Measurements from ENCODE around the gene PTPRCAP. TPM values are rescaled to one million over a fixed set of nuclear protein-coding genes. Genes with fewer than 3 reads are reported as not detected.
A peak's percentile ranks its signal among the peaks of the same experiment; 100 is the strongest.

PTPRCAP gene
- total RNA-seq, 1 experiment from 2014 or later: 1.3 TPM

- Mint-ChIP-seq H3K27me3 (ENCODE audit: unreplicated experiment) (no peaks in the 10 kb centered on the region), H3K4me1 (ENCODE audit: low read depth, unreplicated experiment) (peaks cover 24% of the 10 kb centered on the region), H3K27ac (ENCODE audit: unreplicated experiment) (no peak overlapping the region), H3K4me3 (ENCODE audit: low read depth, unreplicated experiment) (peak overlapping the region; percentile 84), H3K9me3 (ENCODE audit: low read depth, unreplicated experiment) (no peaks in the 10 kb centered on the region), H3K36me3 (ENCODE audit: insufficient read depth, unreplicated experiment) (peaks cover 64% of the 10 kb centered on the region)
- TSS peak; percentile 47 for BruUV-seq (replicated peaks)
- no peak for DNase-seq
- intact Hi-C loops (cut with micrococcal nuclease; ENCODE audit: unreplicated experiment): no loop called here
- CTCF ChIA-PET: no interaction called here
- no peak for TF ChIP-seq CTCF (IDR thresholded peaks at IDR 0.05; ENCODE audit: unreplicated experiment)
Measured at GRCh38 chr11:67441731-67442351, 4.4 kb upstream of the PTPRCAP start.

GRCh38 chr11:67441098-67441563 lies 3.6 kb upstream of the PTPRCAP start:
- Mint-ChIP-seq H3K4me1 (ENCODE audit: low read depth, unreplicated experiment) (peaks cover 24% of the 10 kb centered on the region), H3K27ac (ENCODE audit: unreplicated experiment) (no peak overlapping the region), H3K9me3 (ENCODE audit: low read depth, unreplicated experiment) (no peaks in the 10 kb centered on the region), H3K4me3 (ENCODE audit: low read depth, unreplicated experiment) (no peak overlapping the region), H3K36me3 (ENCODE audit: insufficient read depth, unreplicated experiment) (peaks cover 71% of the 10 kb centered on the region), H3K27me3 (ENCODE audit: unreplicated experiment) (no peaks in the 10 kb centered on the region)
- intact Hi-C loops (cut with micrococcal nuclease; ENCODE audit: unreplicated experiment): no loop called here
- DNase-seq: no peak
- no peak for TF ChIP-seq CTCF (IDR thresholded peaks at IDR 0.05; ENCODE audit: unreplicated experiment)
- CTCF ChIA-PET: no interaction called here
- BruUV-seq (replicated peaks): no TSS peak

DNA sequence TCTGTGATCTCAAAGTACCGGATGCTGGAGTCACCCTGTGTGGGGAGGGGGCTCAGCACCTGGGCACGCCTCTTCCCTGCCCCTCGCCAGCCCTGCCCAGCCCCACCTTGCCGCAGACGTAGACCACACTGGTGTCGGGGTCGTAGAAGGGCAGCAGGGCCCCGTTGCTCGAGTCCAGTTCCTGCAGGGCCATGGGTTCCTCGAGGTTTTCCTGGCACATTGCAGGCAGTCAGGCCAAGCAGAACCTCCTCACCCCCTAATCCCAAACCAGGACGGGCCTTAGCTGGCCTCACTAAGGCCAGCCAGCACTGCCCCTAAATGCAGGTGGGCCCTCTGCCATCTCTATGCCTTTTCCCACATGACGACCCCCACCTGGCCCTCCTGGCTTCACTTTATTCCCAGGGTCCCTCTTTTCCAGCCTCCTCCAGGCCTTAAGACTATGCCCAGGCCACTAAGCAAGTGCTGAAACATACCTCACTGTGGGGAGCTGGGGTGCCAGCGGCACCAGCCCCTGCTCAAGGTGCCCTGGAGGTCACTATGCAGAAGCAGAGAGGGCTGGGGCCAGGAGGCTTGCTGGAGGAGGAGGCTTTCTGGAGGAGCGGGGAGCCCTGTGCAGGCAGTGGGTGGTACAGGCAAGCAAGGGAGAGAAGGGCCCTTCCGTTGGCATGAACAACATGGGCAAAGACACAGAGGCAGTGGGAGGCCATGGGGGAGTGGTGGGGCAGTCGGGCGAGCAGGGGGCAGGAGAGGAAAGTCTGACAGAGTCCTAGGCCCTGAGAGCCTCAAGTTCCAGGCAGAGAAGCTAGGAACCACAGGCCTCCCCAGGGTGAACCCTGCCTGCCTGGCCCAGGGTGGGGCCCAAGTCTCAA lies 3.0 kb upstream of the PTPRCAP start:
- Mint-ChIP-seq H3K4me3 (ENCODE audit: low read depth, unreplicated experiment) (no peak overlapping the region), H3K36me3 (ENCODE audit: insufficient read depth, unreplicated experiment) (peaks cover 78% of the 10 kb centered on the region), H3K27me3 (ENCODE audit: unreplicated experiment) (no peaks in the 10 kb centered on the region), H3K27ac (ENCODE audit: unreplicated experiment) (no peak overlapping the region), H3K4me1 (ENCODE audit: low read depth, unreplicated experiment) (peaks cover 21% of the 10 kb centered on the region), H3K9me3 (ENCODE audit: low read depth, unreplicated experiment) (no peaks in the 10 kb centered on the region)
- CTCF ChIA-PET: no interaction called here
- no TSS peak for BruUV-seq (replicated peaks)
- intact Hi-C loops (cut with micrococcal nuclease; ENCODE audit: unreplicated experiment): no loop called here
- DNase-seq: no peak
- TF ChIP-seq CTCF (IDR thresholded peaks at IDR 0.05; ENCODE audit: unreplicated experiment): no peak

GRCh38 chr11:67439321-67440228 lies 2.1 kb upstream of the PTPRCAP start:
- CTCF ChIA-PET: interaction anchor here (1.1 kb wide), 1 partner anchor 10 kb away, joined by 3 read pairs; no protein-coding TSS in a partner anchor
- peaks cover 14% of the 10 kb centered on the region for H3K4me1 Mint-ChIP-seq (ENCODE audit: low read depth, unreplicated experiment)
- intact Hi-C loops (cut with micrococcal nuclease; ENCODE audit: unreplicated experiment): no loop called here
- no peak overlapping the region for H3K27ac Mint-ChIP-seq (ENCODE audit: unreplicated experiment)
- TF ChIP-seq CTCF (IDR thresholded peaks at IDR 0.05; ENCODE audit: unreplicated experiment): no peak
- no peak overlapping the region for H3K4me3 Mint-ChIP-seq (ENCODE audit: low read depth, unreplicated experiment)
- BruUV-seq (replicated peaks): no TSS peak
- peak; percentile 45 for DNase-seq
- H3K36me3 Mint-ChIP-seq (ENCODE audit: insufficient read depth, unreplicated experiment): peaks cover 86% of the 10 kb centered on the region
- no peaks in the 10 kb centered on the region for H3K27me3 Mint-ChIP-seq (ENCODE audit: unreplicated experiment)
- no peaks in the 10 kb centered on the region for H3K9me3 Mint-ChIP-seq (ENCODE audit: low read depth, unreplicated experiment)

Measured in Calu3 (cell line).